Prostate gland (tissue), 2 donors: ENCODE results near the gene ASB3.

Source experiments
- CTCF ChIP-seq, 4 experiments: fragments of 200-600 bp in 2 of 4; fragments of 450-650 bp in 2 of 4; sonication (generic) in 2 of 4; IDR thresholded peaks; 1 replicate in 3 of 4; 2 replicates in 1 of 4; pipeline ENCODE4 v1.5.1; 2016 to 2019; ENCODE audit warnings: antibody characterized with exemption in 4 of 4, mild to moderate bottlenecking in 2 of 4, moderate library complexity in 2 of 4
- POLR2A ChIP-seq: fragments of 450-650 bp; IDR thresholded peaks from one replicate; pipeline ENCODE4 v1.6.1; 2016; ENCODE audit warnings: antibody characterized with exemption, mild to moderate bottlenecking
- POLR2AphosphoS5 ChIP-seq: sonication (generic); formaldehyde crosslinking; IDR thresholded peaks from one replicate; pipeline ENCODE4 v1.6.1; 2017; ENCODE audit warnings: antibody characterized with exemption

GRCh38 chr2:53725662-53726061 lies 61.1 kb downstream of the ASB3 start:
- TF ChIP-seq POLR2AphosphoS5 = no peak
- TF ChIP-seq CTCF (IDR thresholded peaks at IDR 0.05) = no peak
- TF ChIP-seq POLR2A = no peak
